ENCODE results near the gene PPP1R17. TPM values are rescaled to one million over a fixed set of nuclear protein-coding genes. Genes with fewer than 3 reads are reported as not detected.

PPP1R17 gene
- not detected for polyA plus RNA-seq (2013, experiment 1 of 2)
- polyA plus RNA-seq (2013, experiment 2 of 2): not detected

DNA sequence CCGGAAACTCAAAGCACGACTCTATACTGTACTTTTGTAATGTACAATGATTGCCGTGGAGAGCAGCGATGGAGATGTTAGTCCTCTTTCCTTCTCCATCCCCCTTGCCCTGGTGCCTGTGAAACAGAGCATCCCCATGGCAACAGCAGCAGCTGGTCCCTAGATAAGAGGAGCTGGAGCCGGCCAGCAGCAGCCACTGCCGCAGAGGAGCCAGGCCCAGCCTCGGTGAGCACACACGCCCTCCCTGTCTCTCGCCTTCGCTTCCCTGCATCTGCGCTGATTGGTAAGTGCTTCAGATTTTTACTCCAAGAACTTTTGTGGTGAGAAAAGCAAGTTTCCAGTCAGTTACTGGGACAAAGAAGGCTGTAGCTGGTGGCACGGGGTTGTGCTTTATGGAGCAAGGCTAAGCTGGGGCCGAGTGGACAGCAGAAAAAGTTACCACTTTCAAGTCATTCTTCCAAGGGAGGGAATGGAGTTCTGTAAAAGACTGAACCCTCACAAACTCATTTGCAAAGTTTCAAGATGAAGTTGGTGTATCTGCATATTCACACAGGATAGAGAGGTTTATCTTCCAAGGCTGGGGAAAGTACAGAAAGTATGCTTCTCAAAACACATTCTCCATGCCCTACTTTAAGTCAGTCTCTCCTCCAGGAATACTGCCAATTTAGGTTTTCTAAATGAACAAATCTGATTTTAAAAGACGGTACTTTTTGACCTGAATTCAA is at the start of gene PPP1R17:
Gene PPP1R17, plus strand, starts transcription at position 192 of the 725 bp plus-strand sequence. CDS start 5,227 bp downstream, outside the sequence.
- no peak within 1 kb of the TSS for H2AK5ac ChIP-seq (ENCODE audit: low read length, severe bottlenecking)
- no peak within 1 kb of the TSS for H3K4me3 ChIP-seq (ENCODE audit: insufficient read depth in 1 of 2, low read depth in 1 of 2, low read length in 2 of 2)
- H3K14ac ChIP-seq (ENCODE audit: low read length in 2 of 2): no peak within 1 kb of the TSS
- no peaks in the 10 kb centered on the region for H3K4me1 ChIP-seq (ENCODE audit: control insufficient read depth, insufficient read depth, low read depth, low read length)
- no peak within 1 kb of the TSS for H3K4me2 ChIP-seq (ENCODE audit: low read length, poor library complexity, severe bottlenecking)
- no peak within 1 kb of the TSS for H2BK15ac ChIP-seq (ENCODE audit: low read depth, poor library complexity, severe bottlenecking)
- H3K36me3 ChIP-seq (ENCODE audit: control insufficient read depth in 1 of 2, insufficient read depth in 2 of 2, low read depth in 1 of 2, low read length in 2 of 2): no peaks in the 10 kb centered on the region
- no peak within 1 kb of the TSS for H4K8ac ChIP-seq (ENCODE audit: low read length)
- WGBS: 43% methylated on average over 13 of the region's 14 CpGs
- H2BK120ac ChIP-seq (ENCODE audit: low read depth, low read length): no peak within 1 kb of the TSS
- no peak within 1 kb of the TSS for H3K27ac ChIP-seq (ENCODE audit: low read length, poor library complexity, severe bottlenecking)
- H3K23ac ChIP-seq (ENCODE audit: low read length in 2 of 2): no peak within 1 kb of the TSS
- no peaks in the 10 kb centered on the region for H3K9me3 ChIP-seq (ENCODE audit: control insufficient read depth, low read length)
- no peak within 1 kb of the TSS for H3K18ac ChIP-seq (ENCODE audit: low read depth in 1 of 2, low read length in 2 of 2)
- H3K79me1 ChIP-seq (replicated peaks; ENCODE audit: low read length, poor library complexity, severe bottlenecking): no peaks in the 10 kb centered on the region
- H3K4ac ChIP-seq (ENCODE audit: low read depth in 1 of 2, low read length in 2 of 2): no peak within 1 kb of the TSS
- peaks cover 0 to 13% of the 10 kb centered on the region in 2 experiments for H3K27me3 ChIP-seq (ENCODE audit: control insufficient read depth in 1 of 2, insufficient read depth in 1 of 2, low read length in 2 of 2)
- H3K9ac ChIP-seq (ENCODE audit: low read length): no peak within 1 kb of the TSS
- no peak within 1 kb of the TSS for H2BK5ac ChIP-seq (ENCODE audit: low read depth, low read length, poor library complexity, severe bottlenecking)
- DNase-seq: no peak
- H2AFZ ChIP-seq (ENCODE audit: low read depth, low read length): no peak within 1 kb of the TSS
- no peak within 1 kb of the TSS for H2BK12ac ChIP-seq (ENCODE audit: low read length in 2 of 2)
- no peak within 1 kb of the TSS for H4K91ac ChIP-seq (ENCODE audit: low read length)

DNA sequence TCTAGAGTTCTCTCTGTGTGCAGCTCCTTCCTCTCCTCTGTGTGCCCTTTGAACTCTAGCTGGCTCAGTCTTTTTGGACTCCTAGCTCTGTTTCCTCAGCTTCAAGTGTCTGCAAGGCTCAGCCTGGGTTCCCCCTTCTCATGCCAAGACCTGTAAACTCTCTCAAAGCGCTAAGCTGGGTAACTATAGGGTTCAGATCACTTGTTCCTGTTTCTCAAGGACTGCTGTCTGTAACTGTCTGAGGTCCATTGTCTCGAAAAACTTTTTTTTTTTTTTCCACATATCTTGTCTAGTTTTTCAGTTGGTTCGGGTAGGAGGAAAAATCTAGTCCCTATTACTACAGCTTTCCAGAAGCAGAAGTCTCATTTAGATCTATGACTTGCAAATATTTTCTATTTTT is 46.6 kb upstream of the PPP1R17 start:
- Histone ChIP-seq H2BK15ac (ENCODE audit: low read depth, poor library complexity, severe bottlenecking) (no peak overlapping the region), H3K9me3 (ENCODE audit: control insufficient read depth, low read length) (no peaks in the 10 kb centered on the region), H2AK5ac (ENCODE audit: low read length, severe bottlenecking) (no peak overlapping the region), H3K4me1 (ENCODE audit: control insufficient read depth, insufficient read depth, low read depth, low read length) (no peaks in the 10 kb centered on the region), H2BK12ac (ENCODE audit: low read length in 2 of 2) (no peak overlapping the region), H2BK5ac (ENCODE audit: low read depth, low read length, poor library complexity, severe bottlenecking) (no peak overlapping the region), H2AFZ (ENCODE audit: low read depth, low read length) (no peak overlapping the region), H3K23ac (ENCODE audit: low read length in 2 of 2) (no peak overlapping the region), H3K9ac (ENCODE audit: low read length) (no peak overlapping the region), H3K4me2 (ENCODE audit: low read length, poor library complexity, severe bottlenecking) (no peak overlapping the region), H3K79me1 (replicated peaks; ENCODE audit: low read length, poor library complexity, severe bottlenecking) (no peaks in the 10 kb centered on the region), H3K18ac (ENCODE audit: low read depth in 1 of 2, low read length in 2 of 2) (no peak overlapping the region), H3K4me3 (ENCODE audit: insufficient read depth in 1 of 2, low read depth in 1 of 2, low read length in 2 of 2) (no peak overlapping the region), H4K8ac (ENCODE audit: low read length) (no peak overlapping the region), H3K27ac (ENCODE audit: low read length, poor library complexity, severe bottlenecking) (no peak overlapping the region), H3K4ac (ENCODE audit: low read depth in 1 of 2, low read length in 2 of 2) (no peak overlapping the region), H3K36me3 (ENCODE audit: control insufficient read depth in 1 of 2, insufficient read depth in 2 of 2, low read depth in 1 of 2, low read length in 2 of 2) (no peaks in the 10 kb centered on the region), H3K27me3 (ENCODE audit: control insufficient read depth in 1 of 2, insufficient read depth in 1 of 2, low read length in 2 of 2) (peaks cover 0 to 9% of the 10 kb centered on the region in 2 experiments), H3K14ac (ENCODE audit: low read length in 2 of 2) (no peak overlapping the region), H4K91ac (ENCODE audit: low read length) (no peak overlapping the region), H2BK120ac (ENCODE audit: low read depth, low read length) (no peak overlapping the region)
- DNase-seq: no peak
- 53% methylated on average over 1 of the region's 3 CpGs for WGBS

DNA sequence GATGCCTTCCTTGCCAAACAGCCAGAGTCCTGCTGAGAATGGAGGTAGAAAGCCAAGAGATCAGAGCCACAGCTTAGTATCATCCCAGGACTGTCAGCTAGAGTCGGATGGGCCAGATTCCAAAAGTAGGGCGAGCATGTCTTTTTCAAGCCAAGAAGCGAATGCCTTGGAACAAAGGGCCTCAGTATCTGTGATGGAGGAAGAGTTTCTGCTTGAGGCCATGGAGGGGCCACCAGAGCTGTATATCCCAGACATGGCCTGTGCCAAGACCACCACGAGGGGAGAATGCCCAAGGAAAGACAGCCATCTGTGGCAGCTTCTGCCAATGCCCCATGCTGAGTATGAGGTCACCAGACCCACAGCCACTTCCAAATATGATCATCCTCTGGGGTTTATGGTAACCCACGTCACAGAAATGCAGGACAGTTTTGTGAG is 44.3 kb upstream of the PPP1R17 start:
- Histone ChIP-seq H3K27me3 (ENCODE audit: control insufficient read depth in 1 of 2, insufficient read depth in 1 of 2, low read length in 2 of 2) (peaks cover 0 to 9% of the 10 kb centered on the region in 2 experiments), H3K4me2 (ENCODE audit: low read length, poor library complexity, severe bottlenecking) (no peak overlapping the region), H3K79me1 (replicated peaks; ENCODE audit: low read length, poor library complexity, severe bottlenecking) (no peaks in the 10 kb centered on the region), H2BK15ac (ENCODE audit: low read depth, poor library complexity, severe bottlenecking) (no peak overlapping the region), H3K4ac (ENCODE audit: low read depth in 1 of 2, low read length in 2 of 2) (no peak overlapping the region), H3K27ac (ENCODE audit: low read length, poor library complexity, severe bottlenecking) (no peak overlapping the region), H4K8ac (ENCODE audit: low read length) (no peak overlapping the region), H2BK12ac (ENCODE audit: low read length in 2 of 2) (no peak overlapping the region), H3K14ac (ENCODE audit: low read length in 2 of 2) (no peak overlapping the region), H3K9me3 (ENCODE audit: control insufficient read depth, low read length) (no peaks in the 10 kb centered on the region), H3K18ac (ENCODE audit: low read depth in 1 of 2, low read length in 2 of 2) (no peak overlapping the region), H2AK5ac (ENCODE audit: low read length, severe bottlenecking) (no peak overlapping the region), H3K23ac (ENCODE audit: low read length in 2 of 2) (no peak overlapping the region), H4K91ac (ENCODE audit: low read length) (no peak overlapping the region), H3K4me3 (ENCODE audit: insufficient read depth in 1 of 2, low read depth in 1 of 2, low read length in 2 of 2) (no peak overlapping the region), H2AFZ (ENCODE audit: low read depth, low read length) (no peak overlapping the region), H2BK5ac (ENCODE audit: low read depth, low read length, poor library complexity, severe bottlenecking) (no peak overlapping the region), H3K4me1 (ENCODE audit: control insufficient read depth, insufficient read depth, low read depth, low read length) (no peaks in the 10 kb centered on the region), H2BK120ac (ENCODE audit: low read depth, low read length) (no peak overlapping the region), H3K36me3 (ENCODE audit: control insufficient read depth in 1 of 2, insufficient read depth in 2 of 2, low read depth in 1 of 2, low read length in 2 of 2) (no peaks in the 10 kb centered on the region), H3K9ac (ENCODE audit: low read length) (no peak overlapping the region)
- DNase-seq: no peak
- 52% methylated on average over 5 of the region's 5 CpGs for WGBS

DNA sequence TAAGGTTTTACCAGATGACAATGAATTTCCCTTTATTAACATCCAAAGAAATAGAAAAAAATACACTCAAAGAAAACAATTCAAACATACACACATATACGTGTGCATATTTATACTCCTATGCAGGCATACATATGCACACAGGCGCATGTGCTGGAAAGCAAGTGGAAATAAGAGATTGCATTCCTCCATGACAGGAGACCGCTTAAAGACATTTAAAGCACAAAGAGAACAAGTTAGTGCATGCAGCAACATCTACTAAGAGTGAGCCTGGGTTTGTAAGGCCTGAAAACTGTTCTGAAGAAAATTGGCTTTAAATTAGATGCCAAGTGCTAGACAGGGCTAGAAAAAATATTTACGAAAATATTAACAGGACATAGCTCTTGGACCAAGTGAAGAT is 40.1 kb upstream of the PPP1R17 start:
- Histone ChIP-seq H2BK120ac (ENCODE audit: low read depth, low read length) (no peak overlapping the region), H3K14ac (ENCODE audit: low read length in 2 of 2) (no peak overlapping the region), H3K79me1 (replicated peaks; ENCODE audit: low read length, poor library complexity, severe bottlenecking) (no peaks in the 10 kb centered on the region), H2BK12ac (ENCODE audit: low read length in 2 of 2) (no peak overlapping the region), H3K4me1 (ENCODE audit: control insufficient read depth, insufficient read depth, low read depth, low read length) (no peaks in the 10 kb centered on the region), H3K9ac (ENCODE audit: low read length) (no peak overlapping the region), H2AK5ac (ENCODE audit: low read length, severe bottlenecking) (no peak overlapping the region), H4K91ac (ENCODE audit: low read length) (no peak overlapping the region), H2BK5ac (ENCODE audit: low read depth, low read length, poor library complexity, severe bottlenecking) (no peak overlapping the region), H3K23ac (ENCODE audit: low read length in 2 of 2) (no peak overlapping the region), H3K36me3 (ENCODE audit: control insufficient read depth in 1 of 2, insufficient read depth in 2 of 2, low read depth in 1 of 2, low read length in 2 of 2) (no peaks in the 10 kb centered on the region), H4K8ac (ENCODE audit: low read length) (no peak overlapping the region), H2BK15ac (ENCODE audit: low read depth, poor library complexity, severe bottlenecking) (no peak overlapping the region), H3K4ac (ENCODE audit: low read depth in 1 of 2, low read length in 2 of 2) (no peak overlapping the region), H2AFZ (ENCODE audit: low read depth, low read length) (no peak overlapping the region), H3K27ac (ENCODE audit: low read length, poor library complexity, severe bottlenecking) (no peak overlapping the region), H3K18ac (ENCODE audit: low read depth in 1 of 2, low read length in 2 of 2) (no peak overlapping the region), H3K9me3 (ENCODE audit: control insufficient read depth, low read length) (no peaks in the 10 kb centered on the region), H3K4me2 (ENCODE audit: low read length, poor library complexity, severe bottlenecking) (no peak overlapping the region), H3K4me3 (ENCODE audit: insufficient read depth in 1 of 2, low read depth in 1 of 2, low read length in 2 of 2) (no peak overlapping the region), H3K27me3 (ENCODE audit: control insufficient read depth in 1 of 2, insufficient read depth in 1 of 2, low read length in 2 of 2) (peaks cover 0 to 7% of the 10 kb centered on the region in 2 experiments)
- no peak for DNase-seq
- WGBS: 84% methylated on average over 4 of the region's 4 CpGs
